Transverse colon (tissue), 4 donors: Measurements from ENCODE around the gene SLC6A9. TPM values are rescaled to one million over a fixed set of nuclear protein-coding genes. Genes with fewer than 3 reads are reported as not detected.
A peak's percentile ranks its signal among the peaks of the same experiment; 100 is the strongest.

Experiments
- DNase-seq: peaks from one replicate; pipeline ENCODE4 v3.0.0-alpha.2; 2019
- H3K27ac ChIP-seq, 4 donors: fragments of 200-600 bp; sonication (generic); 2 replicates each; pipeline ENCODE4 v1.5.1; 2016 to 2018; ENCODE audit warnings: inconsistent platforms in 4 of 4
- H3K27me3 ChIP-seq: fragments of 200-600 bp; sonication (generic); 2 replicates; pipeline ENCODE4 v1.5.1; 2017; ENCODE audit warnings: inconsistent platforms
- H3K36me3 ChIP-seq, 4 donors: fragments of 200-600 bp; sonication (generic); 2 replicates each; pipeline ENCODE4 v1.5.1; 2017 to 2019; ENCODE audit warnings: inconsistent platforms in 4 of 4
- H3K4me1 ChIP-seq, 4 donors: fragments of 200-600 bp; sonication (generic); 2 replicates each; pipeline ENCODE4 v1.5.1; 2017 to 2020; ENCODE audit warnings: inconsistent platforms in 4 of 4
- H3K4me3 ChIP-seq, 4 donors: fragments of 200-600 bp; sonication (generic); 1 replicate in 1 of 4; 2 replicates in 3 of 4; pipeline versions ENCODE4 v1.5.1 to v1.6.1; 2017 to 2019; ENCODE audit warnings: inconsistent platforms in 4 of 4
- H3K9me3 ChIP-seq, 2 donors: fragments of 200-600 bp; sonication (generic); 2 replicates each; pipeline ENCODE4 v1.5.1; 2017 to 2019; ENCODE audit warnings: inconsistent platforms in 2 of 2
- CTCF ChIP-seq, 5 experiments: fragments of 200-600 bp in 3 of 5; fragments of 450-650 bp in 2 of 5; sonication (generic) in 3 of 5; IDR thresholded peaks; 1 replicate in 2 of 5; 2 replicates in 3 of 5; pipeline ENCODE4 v1.5.1; 2016 to 2017; ENCODE audit warnings: antibody characterized with exemption in 5 of 5, inconsistent platforms in 3 of 5, mild to moderate bottlenecking in 2 of 5, moderate library complexity in 1 of 5
- EP300 ChIP-seq: sonication (generic); formaldehyde crosslinking; IDR thresholded peaks from one replicate; pipeline ENCODE4 v1.6.1; 2017; ENCODE audit warnings: antibody characterized with exemption, low read depth
- POLR2A ChIP-seq: fragments of 450-650 bp; IDR thresholded peaks from one replicate; pipeline ENCODE4 v1.6.1; 2016; ENCODE audit warnings: antibody characterized with exemption, mild to moderate bottlenecking, moderate library complexity
- POLR2AphosphoS5 ChIP-seq, 3 donors: sonication (generic); formaldehyde crosslinking; IDR thresholded peaks; one replicate each; pipeline ENCODE4 v1.6.1; 2016; ENCODE audit warnings: antibody characterized with exemption in 3 of 3
- WGBS, 2 donors: methylation state at CpG; one replicate each; pipeline ENCODE4 v1.1.5; 2018; ENCODE audit warnings: low coverage in 1 of 2; 5-methylcytosine and 5-hydroxymethylcytosine counted together
- in situ Hi-C, 4 donors: fragments of 200-750 bp; cut with MboI; loops; one replicate each; pipeline versions ENCODE4 v1.15.0 to v1.15.1; 2017; ENCODE audit warnings: low sequenced_read_pairs in 3 of 4, low pct_ligation_motif_present in 1 of 4, low pct_unique_long_range_greater_than_20kb in 1 of 4
- intact Hi-C: fragments of 100-400 bp; cut with DNase I; formaldehyde crosslinking; loops from one replicate; pipeline ENCODE4 v1.15.1; 2023; ENCODE audit warnings: low total_unique reads
- total RNA-seq, 4 donors: library from RNA; depleted of rRNA; stranded (reverse); fragments of >200 nt; gene quantifications; one replicate each; pipeline ENCODE4 v1.1.0, GENCODE V29; 2016

The SLC6A9 gene
- 10 to 100 TPM; 22.4 to 31.8 (median 29.5) TPM for total RNA-seq

GRCh38 chr1:44031252-44032169 is at the start of gene SLC6A9:
TSS of gene SLC6A9 (minus strand) at chr1:44031462. CDS start at chr1:44024277, 7,185 bp downstream.
- peak within 1 kb of the TSS; percentile 90 to 98 (median 96) for H3K27ac ChIP-seq
- H3K9me3 ChIP-seq: no peaks in the 10 kb centered on the region
- no peaks in the 10 kb centered on the region for H3K36me3 ChIP-seq
- in situ Hi-C loops: loop anchor here in 1 of 4 donors (25.0 kb wide), 1 partner anchor 269 kb away; no protein-coding TSS in a partner anchor
- intact Hi-C loops: no loop called here
- H3K4me3 ChIP-seq: peak within 1 kb of the TSS; percentile 82 to 90 (median 86)
- 11 to 80% methylated on average over 2 to 38 of the region's 40 CpGs for WGBS, 2 donors
- no peak for TF ChIP-seq POLR2A
- peak in 2 of 3 donors; percentile 48 to 68 for TF ChIP-seq POLR2AphosphoS5 (IDR thresholded peaks at IDR 0.05)
- TF ChIP-seq EP300: no peak
- H3K27me3 ChIP-seq: no peaks in the 10 kb centered on the region
- DNase-seq: peak; percentile 69
- H3K4me1 ChIP-seq: peaks cover 27 to 55% (median 47%) of the 10 kb centered on the region in 4 donors

GRCh38 chr1:44079566-44079965 is 48.3 kb upstream of the SLC6A9 start:
- intact Hi-C loops (no loop called here), in situ Hi-C loops (no loop called here)
- no peak for DNase-seq
- peaks cover 0 to 14% (median 6%) of the 10 kb centered on the region in 4 donors for H3K4me1 ChIP-seq
- no peak overlapping the region for H3K4me3 ChIP-seq
- no peaks in the 10 kb centered on the region for H3K9me3 ChIP-seq
- no peaks in the 10 kb centered on the region for H3K36me3 ChIP-seq
- WGBS, 2 donors: 80 to 88% methylated on average over 4 of the region's 4 CpGs
- TF ChIP-seq CTCF (IDR thresholded peaks at IDR 0.05) (no peak), POLR2AphosphoS5 (IDR thresholded peaks at IDR 0.05) (no peak), POLR2A (no peak), EP300 (no peak)
- H3K27me3 ChIP-seq: no peaks in the 10 kb centered on the region
- H3K27ac ChIP-seq: no peak overlapping the region

- intact Hi-C loops: no loop called here
- peaks cover 0 to 14% (median 6%) of the 10 kb centered on the region in 4 donors for H3K4me1 ChIP-seq
- 28 to 40% methylated on average over 2 of the region's 2 CpGs for WGBS, 2 donors
- no peaks in the 10 kb centered on the region for H3K27me3 ChIP-seq
- H3K9me3 ChIP-seq: no peaks in the 10 kb centered on the region
- no peak for DNase-seq
- H3K27ac ChIP-seq: peak overlapping the region in 1 of 4 donors; percentile 8
- no peaks in the 10 kb centered on the region for H3K36me3 ChIP-seq
- TF ChIP-seq EP300 (no peak), POLR2A (no peak), POLR2AphosphoS5 (IDR thresholded peaks at IDR 0.05) (no peak), CTCF (IDR thresholded peaks at IDR 0.05) (no peak)
- in situ Hi-C loops: no loop called here
- H3K4me3 ChIP-seq: no peak overlapping the region
Measured at GRCh38 chr1:44078104-44078503, 46.8 kb upstream of the SLC6A9 start.

GRCh38 chr1:44077421-44077820 is 46.2 kb upstream of the SLC6A9 start:
- in situ Hi-C loops: no loop called here

More at GRCh38 chr1:44077421-44077820, 46.2 kb upstream of the SLC6A9 start:
- Histone ChIP-seq H3K4me1 (peaks cover 0 to 14% (median 6%) of the 10 kb centered on the region in 4 donors), H3K27me3 (no peaks in the 10 kb centered on the region), H3K9me3 (no peaks in the 10 kb centered on the region), H3K27ac (no peak overlapping the region), H3K36me3 (no peaks in the 10 kb centered on the region), H3K4me3 (no peak overlapping the region)
- TF ChIP-seq CTCF (IDR thresholded peaks at IDR 0.05) (no peak), POLR2AphosphoS5 (IDR thresholded peaks at IDR 0.05) (no peak), EP300 (no peak), POLR2A (no peak)
- 53 to 72% methylated on average over 3 to 5 of the region's 5 CpGs for WGBS, 2 donors
- intact Hi-C loops: no loop called here
- no peak for DNase-seq
